GM23248 (cell line): ENCODE data around the gene AQP7.
"Not testable (repeated sequence)": the region's sequence is repeated elsewhere in the genome, so short reads cannot be mapped to it uniquely, and the experiment has no call there.

Source experiments
- EZH2 ChIP-seq: fragments of 200-600 bp; sonication (generic); IDR thresholded peaks from 2 replicates; pipeline ENCODE4 v1.6.1; 2018; ENCODE audit warnings: antibody characterized with exemption, mild to moderate bottlenecking; ENCODE audit not compliant: insufficient read depth, poor library complexity, severe bottlenecking
- EZH2phosphoT487 ChIP-seq: fragments of 200-600 bp; sonication (generic); IDR thresholded peaks from 2 replicates; pipeline ENCODE4 v1.6.1; 2018; ENCODE audit warnings: antibody characterized with exemption, moderate library complexity, mild to moderate bottlenecking, low read depth; ENCODE audit not compliant: insufficient read depth

DNA sequence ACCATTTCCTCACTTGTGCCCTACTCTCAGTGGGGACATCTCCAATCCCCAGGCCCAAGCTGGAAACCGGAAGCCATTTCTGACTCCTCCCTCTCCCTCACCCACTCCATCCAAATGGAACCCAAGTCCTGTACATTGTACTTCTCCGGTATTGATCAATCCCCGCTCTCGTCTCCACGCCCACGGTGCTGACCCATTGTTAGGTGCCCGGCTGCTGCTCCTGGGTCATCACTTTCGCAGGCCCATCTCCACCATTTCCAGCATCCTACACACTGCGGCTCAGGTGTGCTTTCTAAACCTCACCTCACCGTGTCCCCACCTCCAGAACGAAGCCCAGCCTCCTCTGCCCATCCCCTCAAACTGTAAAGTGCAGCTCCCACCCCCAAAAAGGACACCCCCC lies 19.0 kb downstream of the AQP7 start:
- not testable (repeated sequence) for TF ChIP-seq EZH2phosphoT487, EZH2
